Regular cardiac myocyte (primary cell): ENCODE measurements around the gene JAK3. TPM values are rescaled to one million over a fixed set of nuclear protein-coding genes. Genes with fewer than 3 reads are reported as not detected.

Experiments used
- total RNA-seq: library from RNA; depleted of rRNA; stranded (reverse); fragments of >200 nt; gene quantifications from 2 replicates; pipeline ENCODE4 v1.2.3, GENCODE V29; 2014

JAK3 gene
- total RNA-seq: 3.1 and 3.9 TPM in 2 replicates

DNA sequence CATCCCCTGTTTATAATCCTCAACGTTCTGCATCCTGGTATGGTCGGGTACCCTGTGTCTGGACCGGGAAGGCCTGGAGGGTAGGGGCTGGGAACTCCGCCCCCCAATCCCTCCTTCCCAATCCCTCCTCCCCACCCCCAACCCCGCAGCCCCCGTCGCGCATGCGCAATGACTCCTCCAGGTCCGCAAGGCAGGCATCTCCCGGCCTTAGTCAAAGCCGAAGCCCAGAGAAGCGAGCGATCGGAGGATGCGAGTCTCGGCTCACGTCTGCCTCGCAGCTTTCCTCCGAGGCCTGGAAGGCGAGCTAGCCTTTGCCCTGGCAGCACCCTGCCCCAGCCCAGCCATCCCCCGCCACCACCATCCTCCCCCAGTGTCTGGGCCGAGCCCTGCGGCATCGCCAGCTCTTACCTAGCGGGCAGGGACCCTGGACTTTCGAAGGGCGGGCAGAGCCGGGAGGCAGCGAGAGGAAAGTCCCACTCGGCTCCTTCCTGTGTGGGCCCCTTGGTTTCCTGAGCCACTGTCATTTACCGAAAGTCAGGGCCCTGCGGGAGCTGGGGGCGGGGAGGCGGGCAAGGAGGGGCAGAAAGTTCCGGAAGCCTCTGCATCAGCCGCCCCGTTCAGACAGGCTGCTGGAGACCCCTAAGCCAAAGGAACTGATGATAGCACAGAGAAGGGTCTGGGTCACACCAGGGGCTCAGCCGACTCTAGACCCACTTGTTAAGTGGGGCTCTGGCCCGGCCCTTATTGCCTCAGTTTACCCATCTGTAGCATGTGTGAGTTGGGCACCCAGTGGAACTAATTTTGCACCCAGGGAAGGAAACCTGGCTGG is at the start of gene JAK3:
Gene JAK3 (minus strand): TSS at position 445 of the 829 bp plus-strand sequence. CDS start 3,565 bp downstream, outside the sequence.

DNA sequence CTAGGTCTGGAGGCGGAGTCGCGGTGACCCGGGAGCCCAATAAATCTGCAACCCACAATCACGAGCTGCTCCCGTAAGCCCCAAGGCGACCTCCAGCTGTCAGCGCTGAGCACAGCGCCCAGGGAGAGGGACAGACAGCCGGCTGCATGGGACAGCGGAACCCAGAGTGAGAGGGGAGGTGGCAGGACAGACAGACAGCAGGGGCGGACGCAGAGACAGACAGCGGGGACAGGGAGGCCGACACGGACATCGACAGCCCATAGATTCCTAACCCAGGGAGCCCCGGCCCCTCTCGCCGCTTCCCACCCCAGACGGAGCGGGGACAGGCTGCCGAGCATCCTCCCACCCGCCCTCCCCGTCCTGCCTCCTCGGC is 24.1 kb upstream of the JAK3 start, which contains the start of gene SLC5A5:
Gene SLC5A5 (plus strand): TSS at position 68 of the 373 bp plus-strand sequence. CDS start 375 bp downstream, outside the sequence.

GRCh38 chr19:17859533-17860330 is 11.9 kb upstream of the JAK3 start, which contains the start of gene RPL18A:
Gene RPL18A (plus strand): TSS chr19:17859910. CDS start chr19:17859957, 47 bp downstream.

GRCh38 chr19:17821190-17821589 is 26.6 kb downstream of the JAK3 start, which contains the start of gene INSL3:
Gene INSL3 (minus strand): TSS chr19:17821519. CDS start chr19:17821506, 13 bp downstream.

DNA sequence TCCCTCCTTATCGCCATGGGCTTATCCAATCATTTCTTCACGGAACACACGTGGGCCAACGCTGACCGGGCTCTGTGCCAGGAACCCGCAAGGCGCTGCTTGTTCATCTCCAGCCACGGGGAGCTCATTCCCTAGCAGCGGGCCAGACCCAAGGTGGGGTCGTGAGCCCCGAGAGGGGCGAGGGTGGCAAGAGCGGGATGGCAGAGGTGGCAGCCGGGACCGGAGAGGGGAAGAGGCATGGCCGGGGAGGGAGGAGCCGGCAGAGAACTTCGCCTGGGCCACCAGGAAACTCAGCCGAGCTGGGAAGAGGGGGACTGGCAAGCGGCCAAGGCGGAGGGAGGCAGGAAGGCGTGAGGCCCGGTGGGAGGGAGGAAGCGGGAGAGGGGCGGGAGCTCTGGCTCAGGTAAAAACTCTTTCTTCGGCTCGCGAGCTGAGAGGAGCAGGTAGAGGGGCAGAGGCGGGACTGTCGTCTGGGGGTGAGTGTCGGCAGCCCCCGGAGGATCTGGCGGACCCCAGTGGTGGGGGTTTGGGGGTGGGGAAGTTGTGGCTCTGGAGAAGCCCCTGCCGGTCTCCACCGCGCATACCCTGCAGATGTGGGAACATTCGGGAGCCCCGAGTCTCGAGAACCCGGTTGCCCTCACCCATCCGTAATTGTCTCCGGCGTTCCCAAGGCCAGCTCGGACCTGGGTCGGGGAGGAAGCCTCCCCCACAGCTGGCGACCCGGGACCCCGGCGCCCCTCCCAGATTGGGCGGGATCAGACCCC is 52.9 kb downstream of the JAK3 start, which contains the start of gene B3GNT3:
Gene B3GNT3 (plus strand): TSS at position 408 of the 764 bp plus-strand sequence. CDS start 12,670 bp downstream, outside the sequence.

Other genes with a start within 250 kb of the JAK3 start
- gene UNC13A, start 159.6 kb downstream of the JAK3 start, total RNA-seq: 1.3 and 3.9 TPM in 2 replicates
- 24.0 and 27.0 TPM in 2 replicates for gene MAP1S, start 128.5 kb downstream of the JAK3 start, total RNA-seq
- 0.56 and 0.58 TPM in 2 replicates for gene FCHO1, start 96.5 kb downstream of the JAK3 start, total RNA-seq
- not detected in 2 replicates for gene B3GNT3, start 52.8 kb downstream of the JAK3 start, total RNA-seq
- not detected in 2 replicates for gene INSL3, start 26.5 kb downstream of the JAK3 start, total RNA-seq
- 1,052 and 1,128 TPM in 2 replicates for gene RPL18A, start 11.9 kb upstream of the JAK3 start, total RNA-seq
- not detected in 2 replicates for gene SLC5A5, start 24.0 kb upstream of the JAK3 start, total RNA-seq
- gene CCDC124, start 85.0 kb upstream of the JAK3 start, total RNA-seq: 16.1 and 62.1 TPM in 2 replicates
- under 0.01 TPM in 1 of 2 replicates, not detected in the other for gene KCNN1, start 119.1 kb upstream of the JAK3 start, total RNA-seq
- 12.3 and 19.4 TPM in 2 replicates for gene ARRDC2, start 160.2 kb upstream of the JAK3 start, total RNA-seq
- 0.19 and 0.28 TPM in 2 replicates for gene IL12RB1, start 239.0 kb upstream of the JAK3 start, total RNA-seq
- gene MAST3, start 249.8 kb upstream of the JAK3 start, total RNA-seq: 2.1 and 3.1 TPM in 2 replicates